Osteocyte (in vitro differentiated cells): ENCODE data around the gene TMLHE. TPM values are rescaled to one million over a fixed set of nuclear protein-coding genes. Genes with fewer than 3 reads are reported as not detected.
"Not testable (repeated sequence)": the region's sequence is repeated elsewhere in the genome, so short reads cannot be mapped to it uniquely, and the experiment has no call there.

ENCODE experiments used
- DNase-seq: peaks from one replicate; pipeline ENCODE4 v3.0.0; 2021; ENCODE audit warnings: mixed read lengths; ENCODE audit not compliant: unreplicated experiment; ENCODE audit errors: extremely low spot score
- H3K27ac Mint-ChIP-seq: one replicate; pipeline ENCODE4 v1.8.0; 2021; ENCODE audit warnings: mild to moderate bottlenecking, mixed read lengths; ENCODE audit not compliant: unreplicated experiment
- H3K27me3 Mint-ChIP-seq: one replicate; pipeline ENCODE4 v1.8.0; 2021; ENCODE audit warnings: mixed read lengths; ENCODE audit not compliant: unreplicated experiment
- H3K36me3 Mint-ChIP-seq: one replicate; pipeline ENCODE4 v1.8.0; 2021; ENCODE audit warnings: mixed read lengths; ENCODE audit not compliant: unreplicated experiment
- H3K4me1 Mint-ChIP-seq: one replicate; pipeline ENCODE4 v1.8.0; 2021; ENCODE audit warnings: mixed read lengths; ENCODE audit not compliant: unreplicated experiment
- H3K4me3 Mint-ChIP-seq: one replicate; pipeline ENCODE4 v1.8.0; 2021; ENCODE audit warnings: mild to moderate bottlenecking, moderate library complexity, mixed read lengths; ENCODE audit not compliant: unreplicated experiment
- H3K9me3 Mint-ChIP-seq: one replicate; pipeline ENCODE4 v1.8.0; 2021; ENCODE audit warnings: mixed read lengths; ENCODE audit not compliant: unreplicated experiment
- CTCF ChIP-seq: fragments of 200-600 bp; sonication (generic); IDR thresholded peaks from 2 replicates; pipeline ENCODE4 v1.5.0; 2021; ENCODE audit warnings: antibody characterized with exemption, mild to moderate bottlenecking, moderate library complexity
- microRNA-seq: library from miRNA; unstranded; fragments of <30 nt; microRNA quantifications from one replicate; pipeline ENCODE4 v1.1.0, GENCODE V29; 2020; ENCODE audit not compliant: unreplicated experiment
- total RNA-seq: library from RNA; stranded (reverse); gene quantifications from 2 replicates; pipeline ENCODE4 v1.2.1, GENCODE V29; 2021

The TMLHE gene
- total RNA-seq, 1 donor from 2014 or later: 17.1 TPM

- not testable (repeated sequence) for DNase-seq, H3K4me1 Mint-ChIP-seq, H3K27me3 Mint-ChIP-seq, H3K27ac Mint-ChIP-seq, H3K4me3 Mint-ChIP-seq, H3K36me3 Mint-ChIP-seq, H3K9me3 Mint-ChIP-seq
These were observed 135.6 kb downstream of the TMLHE start for GRCh38 chrX:155477136-155477535.

- DNase-seq, H3K27ac Mint-ChIP-seq, H3K4me1 Mint-ChIP-seq: not testable (repeated sequence)
These were observed 146.3 kb downstream of the TMLHE start for GRCh38 chrX:155466269-155466938.

GRCh38 chrX:155460501-155460900 is 152.3 kb downstream of the TMLHE start:
- not testable (repeated sequence) for H3K27me3 Mint-ChIP-seq, H3K27ac Mint-ChIP-seq, H3K9me3 Mint-ChIP-seq, H3K4me1 Mint-ChIP-seq, H3K36me3 Mint-ChIP-seq, H3K4me3 Mint-ChIP-seq, DNase-seq

More at GRCh38 chrX:155466269-155466938, 146.3 kb downstream of the TMLHE start:
- H3K9me3 Mint-ChIP-seq, H3K4me3 Mint-ChIP-seq, H3K36me3 Mint-ChIP-seq, H3K27me3 Mint-ChIP-seq: not testable (repeated sequence)

GRCh38 chrX:155458471-155458870 is 154.3 kb downstream of the TMLHE start, which contains the start of gene F8A3:
Gene F8A3, minus strand, starts transcription at chrX:155458620. Its CDS starts 20 bp downstream, at chrX:155458600.
- not testable (repeated sequence) for H3K4me3 Mint-ChIP-seq, H3K27ac Mint-ChIP-seq, H3K36me3 Mint-ChIP-seq, H3K9me3 Mint-ChIP-seq, H3K27me3 Mint-ChIP-seq, H3K4me1 Mint-ChIP-seq, DNase-seq

- not testable (repeated sequence) for H3K9me3 Mint-ChIP-seq, H3K27ac Mint-ChIP-seq, H3K27me3 Mint-ChIP-seq, H3K4me3 Mint-ChIP-seq, H3K4me1 Mint-ChIP-seq, DNase-seq, H3K36me3 Mint-ChIP-seq
These were observed 154.8 kb downstream of the TMLHE start for GRCh38 chrX:155457761-155458447.

- peaks cover 49% of the 10 kb centered on the region for H3K9me3 Mint-ChIP-seq
- H3K4me1 Mint-ChIP-seq: no peaks in the 10 kb centered on the region
- H3K27me3 Mint-ChIP-seq: no peaks in the 10 kb centered on the region
- no peak for TF ChIP-seq CTCF
- H3K36me3 Mint-ChIP-seq: no peaks in the 10 kb centered on the region
- no peak overlapping the region for H3K4me3 Mint-ChIP-seq
- DNase-seq: no peak
- no peak overlapping the region for H3K27ac Mint-ChIP-seq
These were observed 171.7 kb downstream of the TMLHE start for GRCh38 chrX:155441097-155441496.

Small RNA genes within 50 kb of the gene (microRNA-seq; reads per million reads assigned to microRNA genes)
- gene MIR1184-3: not detected

Other genes with a start within 250 kb of the TMLHE start
- gene F8A2, start 230.9 kb downstream of the TMLHE start, total RNA-seq: not detected in 2 replicates
- gene F8A3, start 154.3 kb downstream of the TMLHE start, total RNA-seq: 4.0 and 5.6 TPM in 2 replicates
- 0.91 and 0.97 TPM in 2 replicates for gene SPRY3, start 366 bp downstream of the TMLHE start, total RNA-seq